SK-N-SH (cell line): ENCODE measurements around the gene ZNF827. TPM values are rescaled to one million over a fixed set of nuclear protein-coding genes. Genes with fewer than 3 reads are reported as not detected.

Source experiments
- CTCF ChIA-PET: fragments of 300-600, 350-600 bp; formaldehyde crosslinking; extraction: SDS; loops from one replicate; lab custom pipeline; 2021; lab: Yijun Ruan, JAX
- POLR2A ChIA-PET: fragments of 350-600 bp; sonication (Branson Sonifier 250); formaldehyde crosslinking; extraction: SDS; loops from one replicate; lab custom pipeline; 2020; ENCODE audit warnings: antibody characterized with exemption, inconsistent platforms; lab: Yijun Ruan, JAX
- DNase-seq: peaks from one replicate; pipeline ENCODE4 v3.0.0; 2012
- H2AFZ ChIP-seq: fragments of 200-600 bp; sonication (generic); 2 replicates; pipeline ENCODE4 v1.8.1; 2016; ENCODE audit warnings: antibody characterized with exemption, mild to moderate bottlenecking, low read depth
- H3F3A ChIP-seq: fragments of 200-600 bp; sonication (generic); replicated peaks from 2 replicates; pipeline ENCODE3; 2016; ENCODE audit warnings: antibody characterized with exemption, mild to moderate bottlenecking; ENCODE audit not compliant: insufficient read depth
- H3K27ac ChIP-seq, 2 experiments: fragments of 200-500 bp in 1 of 2; fragments of 200-600 bp in 1 of 2; sonication (Bioruptor generic) in 1 of 2; sonication (generic), shearing (Covaris generic) in 1 of 2; 2 replicates each; pipeline versions ENCODE4 v1.5.1 to v1.6.1; 2014 to 2016; ENCODE audit warnings: low read depth in 2 of 2, inconsistent platforms in 1 of 2, low read length in 1 of 2, mild to moderate bottlenecking in 1 of 2, mixed read lengths in 1 of 2
- H3K27me3 ChIP-seq: fragments of 200-600 bp; sonication (generic), shearing (Covaris generic); 2 replicates; pipeline ENCODE4 v1.6.1; 2016; ENCODE audit warnings: mixed run types; ENCODE audit not compliant: insufficient read depth
- H3K36me3 ChIP-seq, 2 experiments: fragments of 200-500 bp in 1 of 2; fragments of 200-600 bp in 1 of 2; sonication (Bioruptor generic) in 1 of 2; sonication (generic) in 1 of 2; replicated peaks in 1 of 2; 2 replicates each; pipeline versions ENCODE3 to v1.5.1; 2014 to 2016; ENCODE audit warnings: low read length in 1 of 2, mild to moderate bottlenecking in 1 of 2; ENCODE audit not compliant: insufficient read depth in 2 of 2, control insufficient read depth in 1 of 2
- H3K4me1 ChIP-seq, 2 experiments: fragments of 200-500 bp in 1 of 2; fragments of 200-600 bp in 1 of 2; sonication (Bioruptor generic) in 1 of 2; sonication (generic), shearing (Covaris generic) in 1 of 2; 2 replicates each; pipeline versions ENCODE4 v1.5.1 to v1.6.1; 2014 to 2016; ENCODE audit warnings: low read depth in 1 of 2, low read length in 1 of 2, mixed run types in 1 of 2; ENCODE audit not compliant: insufficient read depth in 2 of 2, control insufficient read depth in 1 of 2
- H3K4me2 ChIP-seq: fragments of 200-600 bp; sonication (generic), shearing (Covaris generic); 2 replicates; pipeline ENCODE4 v1.6.1; 2017; ENCODE audit warnings: mixed run types
- H3K4me3 ChIP-seq, 2 experiments: fragments of 200-500 bp in 1 of 2; fragments of 200-600 bp in 1 of 2; sonication (Bioruptor generic) in 1 of 2; sonication (generic), shearing (Covaris generic) in 1 of 2; 2 replicates each; pipeline versions ENCODE4 v1.5.1 to v1.8.1; 2014 to 2016; ENCODE audit warnings: low read depth in 2 of 2, inconsistent platforms in 1 of 2, low read length in 1 of 2, mild to moderate bottlenecking in 1 of 2, mixed read lengths in 1 of 2, moderate library complexity in 1 of 2
- H3K79me2 ChIP-seq: fragments of 200-600 bp; sonication (generic); 2 replicates; pipeline ENCODE4 v1.8.1; 2017; ENCODE audit warnings: mild to moderate bottlenecking; ENCODE audit not compliant: insufficient read depth
- H3K9ac ChIP-seq: fragments of 200-600 bp; sonication (generic); 2 replicates; pipeline ENCODE4 v1.6.1; 2017; ENCODE audit warnings: mixed run types
- H3K9me2 ChIP-seq: fragments of 200-600 bp; sonication (generic); 2 replicates; pipeline ENCODE4 v1.6.1; 2017; ENCODE audit warnings: mixed run types
- H3K9me3 ChIP-seq: fragments of 200-600 bp; sonication (generic); 2 replicates; pipeline ENCODE4 v1.6.1; 2017; ENCODE audit warnings: mixed run types, mild to moderate bottlenecking, moderate library complexity
- H4K20me1 ChIP-seq: fragments of 200-600 bp; sonication (generic); 2 replicates; pipeline ENCODE4 v1.6.1; 2017; ENCODE audit warnings: mild to moderate bottlenecking, mixed run types; ENCODE audit not compliant: insufficient read depth
- EZH2phosphoT487 ChIP-seq: fragments of 200-600 bp; sonication (generic); IDR thresholded peaks from 2 replicates; pipeline ENCODE4 v1.6.1; 2017; ENCODE audit warnings: low read depth, mixed run types, mild to moderate bottlenecking, antibody characterized with exemption, moderate library complexity, borderline replicate concordance
- FOSL2 ChIP-seq: IDR thresholded peaks from 2 replicates; pipeline ENCODE4 v1.4.0; 2012; ENCODE audit warnings: low read depth, mild to moderate bottlenecking, moderate library complexity, borderline replicate concordance
- GABPA ChIP-seq: IDR thresholded peaks from 2 replicates; pipeline ENCODE4 v1.4.0; 2012; ENCODE audit warnings: low read depth, mild to moderate bottlenecking
- JUND ChIP-seq: IDR thresholded peaks from 2 replicates; pipeline ENCODE4 v1.4.0; 2012
- MAX ChIP-seq: IDR thresholded peaks from 2 replicates; pipeline ENCODE4 v1.4.0; 2012; ENCODE audit warnings: low read depth
- MEF2A ChIP-seq: IDR thresholded peaks from 2 replicates; pipeline ENCODE4 v1.4.0; 2012; ENCODE audit warnings: low read depth, borderline replicate concordance
- NFIC ChIP-seq: IDR thresholded peaks from 2 replicates; pipeline ENCODE4 v1.4.0; 2012; ENCODE audit warnings: borderline replicate concordance
- RAD21 ChIP-seq: IDR thresholded peaks from 2 replicates; pipeline ENCODE4 v1.6.1; 2012; ENCODE audit warnings: mild to moderate bottlenecking, low read length
- RCOR1 ChIP-seq: fragments of 150-350 bp; IDR thresholded peaks from 2 replicates; pipeline ENCODE4 v1.6.1; 2017; ENCODE audit warnings: antibody characterized with exemption, low read length
- REST ChIP-seq: IDR thresholded peaks from 2 replicates; pipeline ENCODE4 v1.6.1; 2012; ENCODE audit warnings: mild to moderate bottlenecking, low read depth, low read length, moderate library complexity
- SIN3A ChIP-seq: IDR thresholded peaks from 2 replicates; pipeline ENCODE4 v1.6.1; 2012; ENCODE audit warnings: low read depth, mild to moderate bottlenecking, low read length, moderate library complexity, borderline replicate concordance
- TEAD4 ChIP-seq: IDR thresholded peaks from 2 replicates; pipeline ENCODE4 v1.4.0; 2012; ENCODE audit warnings: mild to moderate bottlenecking, borderline replicate concordance; ENCODE audit not compliant: insufficient read depth
- ZBTB33 ChIP-seq: IDR thresholded peaks from 2 replicates; pipeline ENCODE4 v1.4.0; 2012; ENCODE audit warnings: low read depth, borderline replicate concordance
- WGBS: methylation state at CpG from one replicate; pipeline ENCODE4 v1.1.6; 2017; ENCODE audit warnings: low lambda C conversion rate; 5-methylcytosine and 5-hydroxymethylcytosine counted together
- polyA plus RNA-seq, 3 experiments: library from polyadenylated mRNA; depleted of rRNA; stranded (reverse); fragments of >200 nt; gene quantifications; 2 replicates each; pipeline ENCODE4 v1.2.3, GENCODE V29; 2012
- TF ChIP-seq, protein P1 (sequence below): fragments of 150-350 bp; IDR thresholded peaks from 2 replicates; pipeline ENCODE4 v1.6.1; 2016; ENCODE audit warnings: mild to moderate bottlenecking, low read depth, low read length

ZNF827 gene
- polyA plus RNA-seq, 1 of the 3 experiments (the other 2 are of a cell fraction) = 23.2 TPM

DNA sequence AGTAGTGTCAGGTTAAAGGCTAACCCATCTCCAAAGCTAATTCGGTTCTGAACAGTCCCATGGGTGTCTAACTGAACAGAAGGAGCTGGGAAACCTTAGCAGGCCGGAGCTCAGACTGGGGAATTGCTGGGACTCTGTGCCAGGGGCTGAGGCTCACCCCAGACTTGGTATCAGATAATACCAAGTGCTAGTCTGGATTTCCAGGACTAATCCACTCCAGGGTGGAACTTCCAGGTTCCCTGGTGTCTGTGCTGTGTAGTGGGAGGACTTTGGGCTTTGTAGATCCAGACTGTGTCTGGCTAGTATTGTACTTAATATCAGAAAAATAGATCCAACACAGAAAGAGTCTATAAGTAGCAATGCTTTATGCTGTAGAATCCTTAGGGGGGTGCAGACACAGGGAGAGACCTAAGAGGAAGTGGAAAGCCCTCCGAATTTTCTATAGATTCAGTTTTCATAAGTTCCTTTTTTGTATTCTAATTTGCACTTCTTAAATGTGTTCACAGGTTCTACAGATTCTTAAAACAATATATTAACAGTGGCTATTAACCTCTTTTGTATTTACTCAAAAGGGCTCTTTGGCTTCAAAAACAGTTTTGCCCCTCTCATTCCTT lies 4.1 kb downstream of the ZNF827 start (continued):
- TF ChIP-seq EZH2phosphoT487 (no peak), REST (no peak), JUND (no peak)
- TF ChIP-seq, all 33 proteins: peak for 0

- Histone ChIP-seq H3K9me3 (no peaks in the 10 kb centered on the region), H4K20me1 (peaks cover 20% of the 10 kb centered on the region), H3K9ac (no peak overlapping the region), H3K27ac (peak overlapping the region in 1 of 2 experiments; percentile 30; a peak in 1 of 4 replicates), H3F3A (peaks cover 5% of the 10 kb centered on the region), H3K79me2 (peaks cover 88% of the 10 kb centered on the region), H2AFZ (no peak overlapping the region), H3K9me2 (no peaks in the 10 kb centered on the region), H3K36me3 (peaks cover 2 to 8% of the 10 kb centered on the region in 2 experiments), H3K4me3 (no peak overlapping the region; a peak in 1 of 4 replicates), H3K4me1 (peaks cover 46 to 52% of the 10 kb centered on the region in 2 experiments), H3K27me3 (no peaks in the 10 kb centered on the region), H3K4me2 (no peak overlapping the region)
- ChIA-PET POLR2A (no interaction called here), CTCF (interaction anchor here (1.7 kb wide), 1 partner anchor 80 kb away, joined by 3 read pairs; no protein-coding TSS in a partner anchor)
- WGBS = 61% methylated on average over 2 of the region's 2 CpGs
- no peak for DNase-seq
- TF ChIP-seq GABPA (no peak), SIN3A (no peak), JUND (no peak), NFIC (no peak), EZH2phosphoT487 (no peak), RCOR1 (no peak), RAD21 (no peak), ZBTB33 (no peak), MAX (no peak), MEF2A (no peak), TEAD4 (no peak), FOSL2 (no peak)
- TF ChIP-seq, protein P1, sequence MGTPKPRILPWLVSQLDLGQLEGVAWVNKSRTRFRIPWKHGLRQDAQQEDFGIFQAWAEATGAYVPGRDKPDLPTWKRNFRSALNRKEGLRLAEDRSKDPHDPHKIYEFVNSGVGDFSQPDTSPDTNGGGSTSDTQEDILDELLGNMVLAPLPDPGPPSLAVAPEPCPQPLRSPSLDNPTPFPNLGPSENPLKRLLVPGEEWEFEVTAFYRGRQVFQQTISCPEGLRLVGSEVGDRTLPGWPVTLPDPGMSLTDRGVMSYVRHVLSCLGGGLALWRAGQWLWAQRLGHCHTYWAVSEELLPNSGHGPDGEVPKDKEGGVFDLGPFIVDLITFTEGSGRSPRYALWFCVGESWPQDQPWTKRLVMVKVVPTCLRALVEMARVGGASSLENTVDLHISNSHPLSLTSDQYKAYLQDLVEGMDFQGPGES = no peak
- TF ChIP-seq, all 33 proteins: peak for 0
Observed at GRCh38 chr4:145933134-145933533, 5.5 kb downstream of the ZNF827 start.
